H1 (cell line): ENCODE data around the gene WDR27. TPM values are rescaled to one million over a fixed set of nuclear protein-coding genes. Genes with fewer than 3 reads are reported as not detected.

Source experiments
- CHD7 ChIP-seq: fragments of 300-600 bp; sonication (generic); IDR thresholded peaks from 2 replicates; pipeline ENCODE4 v1.7.1; 2012; ENCODE audit warnings: low read length, moderate library complexity, mild to moderate bottlenecking, inconsistent platforms; ENCODE audit not compliant: insufficient replicate concordance
- CTBP2 ChIP-seq: IDR thresholded peaks from 2 replicates; pipeline ENCODE4 v1.7.0; 2011; ENCODE audit warnings: borderline replicate concordance, mild to moderate bottlenecking, moderate library complexity, mixed read lengths, low read length; ENCODE audit not compliant: insufficient read depth, insufficient read length
- HDAC2 ChIP-seq, 2 experiments: fragments of 300-600 bp in 1 of 2; sonication (generic) in 1 of 2; IDR thresholded peaks; 2 replicates each; pipeline ENCODE4 v1.6.1; 2011 to 2012; ENCODE audit warnings: low read depth in 2 of 2, low read length in 2 of 2, mild to moderate bottlenecking in 2 of 2, moderate library complexity in 2 of 2, borderline replicate concordance in 1 of 2, inconsistent platforms in 1 of 2
- MAFK ChIP-seq: IDR thresholded peaks from 2 replicates; pipeline ENCODE4 v1.6.1; 2012; ENCODE audit warnings: low read depth, mild to moderate bottlenecking, improper control_type of control experiment, low read length
- NANOG ChIP-seq: IDR thresholded peaks from 2 replicates; pipeline ENCODE4 v1.6.1; 2011; ENCODE audit warnings: low read length, low read depth, mild to moderate bottlenecking, inconsistent platforms; ENCODE audit not compliant: insufficient read depth, poor library complexity, severe bottlenecking
- polyA plus RNA-seq, 7 experiments: library from polyadenylated mRNA; depleted of rRNA in 3 of 7; stranded (reverse) in 5 of 7; unstranded in 2 of 7; fragments of >200 nt in 5 of 7; fragments of 200-250 nt in 2 of 7; gene quantifications; 1 replicate in 5 of 7; 2 replicates in 1 of 7; 4 replicates in 1 of 7; pipeline versions ENCODE4 v1.2.1 to v1.2.3, GENCODE V29; 2011 to 2013; ENCODE audit warnings: missing spikeins in 2 of 7, mixed read lengths in 2 of 7
- total RNA-seq: library from RNA; stranded (reverse); fragmentation: NEBNext Ultra II Directional; extraction: Animal tissue kit (Norgen Biotek cat#: 25700); gene quantifications from 2 replicates; pipeline ENCODE4 v1.2.1, GENCODE V29; 2021

Gene WDR27
- total and polyA plus RNA-seq, 2 of the 8 experiments (the other 6 are each of a cell fraction or from before 2014, with no cell fraction given) = 53.6 to 68.6 TPM

GRCh38 chr6:169561665-169562064, 140.2 kb downstream of the WDR27 start (continued):
- TF ChIP-seq CHD7 (no peak), CTBP2 (no peak), HDAC2 (IDR thresholded peaks at IDR 0.05; ENCODE audit: borderline replicate concordance in 1 of 2, low read depth in 2 of 2, low read length in 2 of 2) (no peak), MAFK (no peak), NANOG (no peak)
